B cell (primary cell): ENCODE measurements around the gene TP53AIP1. TPM values are rescaled to one million over a fixed set of nuclear protein-coding genes. Genes with fewer than 3 reads are reported as not detected.

Source experiments
- ATAC-seq: fragments of 200-7000 bp; cut with Tn5 transposase; one replicate; pipeline ENCODE4 v1.10.0; 2021; ENCODE audit warnings: low read depth, mild to moderate bottlenecking, moderate number of reproducible peaks, moderate library complexity
- CTCF ChIA-PET: fragments of 350-600 bp; sonication (Branson Sonifier 250); formaldehyde crosslinking; loops from one replicate; lab custom pipeline; 2021; ENCODE audit warnings: antibody characterized with exemption, inconsistent platforms; lab: Charles Lee
- POLR2A ChIA-PET: fragments of 350-600 bp; sonication (Branson Sonifier 250); formaldehyde crosslinking; loops from one replicate; lab custom pipeline; 2021; ENCODE audit warnings: antibody characterized with exemption; lab: Charles Lee
- DNase-seq: peaks from one replicate; pipeline ENCODE4 v3.0.0; 2013
- H2AFZ ChIP-seq: 2 replicates; pipeline ENCODE4 v1.6.1; 2012; ENCODE audit warnings: mild to moderate bottlenecking, low read depth, low read length; ENCODE audit not compliant: insufficient read depth, poor library complexity, severe bottlenecking
- H3K27ac ChIP-seq, 2 donors: 1 replicate in 1 of 2; 2 replicates in 1 of 2; pipeline ENCODE4 v1.5.1; 2012 to 2013; ENCODE audit warnings: low read length in 2 of 2, mild to moderate bottlenecking in 2 of 2, moderate library complexity in 1 of 2
- H3K27me3 ChIP-seq, 4 experiments: fragments of 200-600 bp in 1 of 4; sonication (generic) in 1 of 4; replicated peaks in 1 of 4; 1 replicate in 2 of 4; 2 replicates in 2 of 4; pipeline versions ENCODE4 v1.6.1 to v1.7.0; 2013 to 2016; ENCODE audit warnings: low read length in 3 of 4, mild to moderate bottlenecking in 2 of 4, mixed read lengths in 1 of 4, moderate library complexity in 1 of 4; ENCODE audit not compliant: insufficient read depth in 4 of 4, control insufficient read depth in 3 of 4; ENCODE audit errors: control extremely low read depth in 1 of 4
- H3K36me3 ChIP-seq, 2 experiments: replicated peaks in 1 of 2; 1 replicate in 1 of 2; 2 replicates in 1 of 2; pipeline versions ENCODE4 v1.6.1 to v1.7.1; 2013; ENCODE audit warnings: low read length in 1 of 2; ENCODE audit not compliant: insufficient read depth in 2 of 2, control insufficient read depth in 1 of 2; ENCODE audit errors: control extremely low read depth in 1 of 2, extremely low read depth in 1 of 2
- H3K4me1 ChIP-seq, 2 donors: fragments of 200-600 bp in 1 of 2; sonication (generic) in 1 of 2; 1 replicate in 1 of 2; 2 replicates in 1 of 2; pipeline versions ENCODE4 v1.5.1 to v1.6.1; 2013 to 2017; ENCODE audit warnings: low read length in 2 of 2; ENCODE audit not compliant: control insufficient read depth in 2 of 2, insufficient read depth in 2 of 2
- H3K4me2 ChIP-seq: replicated peaks from 2 replicates; pipeline ENCODE3; 2012; ENCODE audit warnings: mild to moderate bottlenecking, low read depth, low read length; ENCODE audit not compliant: poor library complexity, severe bottlenecking
- H3K4me3 ChIP-seq, 5 experiments: fragments of 200-600 bp in 1 of 5; sonication (generic) in 1 of 5; 1 replicate in 3 of 5; 2 replicates in 2 of 5; pipeline versions ENCODE4 v1.5.1 to v1.7.0; 2011 to 2016; ENCODE audit warnings: low read length in 4 of 5, mild to moderate bottlenecking in 4 of 5, low read depth in 2 of 5, control low read depth in 1 of 5, moderate library complexity in 1 of 5; ENCODE audit not compliant: insufficient read depth in 1 of 5; ENCODE audit errors: control extremely low read depth in 1 of 5, extremely low read depth in 1 of 5
- H3K79me2 ChIP-seq: fragments of 200-600 bp; sonication (generic); one replicate; pipeline ENCODE4 v1.6.0; 2016; ENCODE audit warnings: low read length; ENCODE audit not compliant: control insufficient read depth, insufficient read depth
- H3K9ac ChIP-seq: fragments of 200-600 bp; sonication (generic); 2 replicates; pipeline ENCODE4 v1.6.1; 2017; ENCODE audit warnings: mild to moderate bottlenecking, low read length, moderate library complexity
- H3K9me3 ChIP-seq, 3 donors: one replicate each; pipeline versions ENCODE4 v1.6.1 to v1.7.1; 2013; ENCODE audit warnings: low read length in 2 of 3; ENCODE audit not compliant: control insufficient read depth in 2 of 3, insufficient read depth in 1 of 3; ENCODE audit errors: control extremely low read depth in 1 of 3
- H4K20me1 ChIP-seq: 2 replicates; pipeline ENCODE4 v1.6.0; 2012; ENCODE audit warnings: mild to moderate bottlenecking, low read length; ENCODE audit not compliant: insufficient read depth, control insufficient read depth, poor library complexity, severe bottlenecking
- H3K27ac Mint-ChIP-seq: one replicate; pipeline ENCODE4 v1.8.0; 2021; ENCODE audit warnings: mixed read lengths
- H3K27me3 Mint-ChIP-seq: one replicate; pipeline ENCODE4 v1.8.0; 2021; ENCODE audit warnings: mixed read lengths
- H3K4me1 Mint-ChIP-seq: one replicate; pipeline ENCODE4 v1.8.0; 2021; ENCODE audit warnings: mixed read lengths
- H3K4me3 Mint-ChIP-seq: one replicate; pipeline ENCODE4 v1.8.0; 2021; ENCODE audit warnings: mixed read lengths
- H3K9me3 Mint-ChIP-seq: one replicate; pipeline ENCODE4 v1.8.0; 2022; ENCODE audit warnings: mixed read lengths; ENCODE audit not compliant: insufficient read depth
- EZH2 ChIP-seq: IDR thresholded peaks from 2 replicates; pipeline ENCODE4 v1.6.1; 2012; ENCODE audit warnings: borderline replicate concordance, low read depth, mild to moderate bottlenecking, moderate library complexity, low read length; ENCODE audit not compliant: insufficient read depth, poor library complexity, severe bottlenecking
- WGBS: methylation state at CpG from one replicate; pipeline ENCODE4 v1.1.5; 2013; ENCODE audit warnings: missing lambda C conversion rate; ENCODE audit not compliant: insufficient coverage; 5-methylcytosine and 5-hydroxymethylcytosine counted together
- intact Hi-C: fragments of 100-400 bp; cut with micrococcal nuclease; formaldehyde crosslinking; loops from one replicate; pipeline ENCODE4 v1.10.0; 2022
- polyA plus RNA-seq: library from polyadenylated mRNA; depleted of rRNA; stranded (reverse); fragments of >200 nt; gene quantifications from 2 replicates; pipeline ENCODE4 v1.2.3, GENCODE V29; 2012
- total RNA-seq, 2 donors: library from RNA; stranded (reverse); fragments of 120-200 nt in 1 of 2; gene quantifications; 1 replicate in 1 of 2; 2 replicates in 1 of 2; pipeline versions ENCODE4 v1.2.3 to v1.2.4, GENCODE V29; 2013 to 2022
- TF ChIP-seq, protein P1 (sequence below): fragments of 200-600 bp; IDR thresholded peaks from one replicate; pipeline ENCODE4 v1.8.0; 2022; ENCODE audit warnings: antibody characterized with exemption, mild to moderate bottlenecking

The TP53AIP1 gene
- total and polyA plus RNA-seq, 2 donors (not counting 1 experiment from before 2014, with no cell fraction given): 0.04 to 0.12 TPM

DNA sequence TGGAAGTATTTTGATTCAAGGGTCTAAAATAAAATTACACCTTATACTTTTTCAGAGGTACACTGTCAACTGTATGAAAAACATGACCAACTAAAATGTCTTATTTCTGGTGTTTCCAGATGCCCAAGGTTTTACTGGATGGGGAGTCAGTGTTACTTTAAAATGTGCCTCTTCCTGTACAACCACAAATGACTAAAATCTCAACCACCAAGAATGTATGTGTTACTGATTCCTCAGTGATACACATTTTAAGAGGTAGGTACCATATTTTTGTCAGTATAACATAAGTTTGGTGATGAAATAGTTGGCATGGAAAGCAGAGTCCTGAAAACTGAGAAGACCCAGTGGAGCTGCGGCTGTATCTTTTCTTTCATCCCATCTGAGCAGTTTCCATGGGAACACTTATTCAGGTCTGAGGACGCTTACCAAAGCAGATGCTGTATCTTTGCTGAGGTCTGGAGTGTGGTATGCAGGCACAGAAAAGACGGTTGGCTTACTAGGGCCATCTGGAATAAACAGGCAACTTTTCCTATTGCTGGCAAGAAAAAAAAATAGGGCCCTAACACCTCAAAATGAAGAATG lies 21.2 kb upstream of the TP53AIP1 start:
- Histone ChIP-seq H3K4me3 (no peak overlapping the region), H3K27me3 (peaks cover 0 to 3% (median 0%) of the 10 kb centered on the region in 4 experiments), H3K4me1 (peaks cover 6 to 7% of the 10 kb centered on the region in 2 donors), H2AFZ (no peak overlapping the region), H3K36me3 (no peaks in the 10 kb centered on the region), H4K20me1 (no peaks in the 10 kb centered on the region), H3K4me2 (no peak overlapping the region), H3K79me2 (no peaks in the 10 kb centered on the region), H3K9ac (no peak overlapping the region), H3K27ac (no peak overlapping the region), H3K9me3 (no peaks in the 10 kb centered on the region)
- TF ChIP-seq, protein P1, sequence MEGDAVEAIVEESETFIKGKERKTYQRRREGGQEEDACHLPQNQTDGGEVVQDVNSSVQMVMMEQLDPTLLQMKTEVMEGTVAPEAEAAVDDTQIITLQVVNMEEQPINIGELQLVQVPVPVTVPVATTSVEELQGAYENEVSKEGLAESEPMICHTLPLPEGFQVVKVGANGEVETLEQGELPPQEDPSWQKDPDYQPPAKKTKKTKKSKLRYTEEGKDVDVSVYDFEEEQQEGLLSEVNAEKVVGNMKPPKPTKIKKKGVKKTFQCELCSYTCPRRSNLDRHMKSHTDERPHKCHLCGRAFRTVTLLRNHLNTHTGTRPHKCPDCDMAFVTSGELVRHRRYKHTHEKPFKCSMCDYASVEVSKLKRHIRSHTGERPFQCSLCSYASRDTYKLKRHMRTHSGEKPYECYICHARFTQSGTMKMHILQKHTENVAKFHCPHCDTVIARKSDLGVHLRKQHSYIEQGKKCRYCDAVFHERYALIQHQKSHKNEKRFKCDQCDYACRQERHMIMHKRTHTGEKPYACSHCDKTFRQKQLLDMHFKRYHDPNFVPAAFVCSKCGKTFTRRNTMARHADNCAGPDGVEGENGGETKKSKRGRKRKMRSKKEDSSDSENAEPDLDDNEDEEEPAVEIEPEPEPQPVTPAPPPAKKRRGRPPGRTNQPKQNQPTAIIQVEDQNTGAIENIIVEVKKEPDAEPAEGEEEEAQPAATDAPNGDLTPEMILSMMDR: no peak
- no peak for TF ChIP-seq EZH2
- ChIA-PET CTCF (interaction anchor here (1.2 to 3.1 kb wide), 3 partner anchors 80 to 807 kb away, joined by 3 to 12 read pairs (median 3); no protein-coding TSS in a partner anchor), POLR2A (no interaction called here)
- 100% methylated on average over 1 of the region's 3 CpGs for WGBS
- Mint-ChIP-seq H3K27ac (no peak overlapping the region), H3K4me3 (no peak overlapping the region), H3K4me1 (peaks cover 12% of the 10 kb centered on the region), H3K9me3 (no peaks in the 10 kb centered on the region), H3K27me3 (peaks cover 6% of the 10 kb centered on the region)
- intact Hi-C loops: no loop called here
- ATAC-seq: no peak
- no peak for DNase-seq

DNA sequence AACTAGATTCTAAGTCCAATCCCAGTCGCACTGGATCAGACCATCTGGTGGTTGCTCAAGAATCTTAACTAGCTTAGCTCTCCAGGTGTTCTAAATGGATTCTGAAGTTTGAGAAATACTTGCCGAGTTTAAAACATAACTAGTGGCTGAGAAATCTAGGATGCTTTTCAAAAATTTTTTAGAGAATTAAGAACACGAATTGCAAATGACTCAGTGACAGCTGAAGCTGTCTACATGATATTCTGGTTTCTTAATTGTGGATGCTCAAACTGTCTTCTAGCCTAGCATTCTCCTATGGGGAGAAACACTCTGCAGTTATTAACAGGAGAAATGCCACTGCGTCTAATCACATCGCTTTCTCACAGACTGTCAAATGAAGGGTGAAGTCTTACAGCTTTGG lies 20.2 kb upstream of the TP53AIP1 start:
- H4K20me1 ChIP-seq: no peaks in the 10 kb centered on the region
- Mint-ChIP-seq H3K9me3 (no peaks in the 10 kb centered on the region), H3K4me1 (peaks cover 12% of the 10 kb centered on the region), H3K4me3 (no peak overlapping the region), H3K27me3 (peaks cover 10% of the 10 kb centered on the region), H3K27ac (no peak overlapping the region)
- H2AFZ ChIP-seq: no peak overlapping the region
- no peaks in the 10 kb centered on the region for H3K79me2 ChIP-seq
- no peaks in the 10 kb centered on the region for H3K36me3 ChIP-seq
- H3K4me2 ChIP-seq: no peak overlapping the region
- H3K9me3 ChIP-seq: no peaks in the 10 kb centered on the region
- intact Hi-C loops: no loop called here
- WGBS: 100% methylated on average over 3 of the region's 5 CpGs
- CTCF ChIA-PET: interaction anchor here (3.1 kb wide), 1 partner anchor 79 kb away, joined by 12 read pairs; no protein-coding TSS in a partner anchor
- H3K27ac ChIP-seq: no peak overlapping the region
- no peak overlapping the region for H3K4me3 ChIP-seq
- peaks cover 0 to 3% (median 0%) of the 10 kb centered on the region in 4 experiments for H3K27me3 ChIP-seq
- TF ChIP-seq EZH2: no peak
- TF ChIP-seq, protein P1: no peak
- no peak overlapping the region for H3K9ac ChIP-seq
- ATAC-seq (no peak), DNase-seq (no peak)
- POLR2A ChIA-PET: no interaction called here
- H3K4me1 ChIP-seq: peaks cover 6 to 7% of the 10 kb centered on the region in 2 donors
